Vagina (tissue), 2 donors: ENCODE measurements around the gene METTL25B. TPM values are rescaled to one million over a fixed set of nuclear protein-coding genes. Genes with fewer than 3 reads are reported as not detected.

Source experiments
- DNase-seq, 2 donors: peaks; one replicate each; pipeline ENCODE4 v3.0.0-alpha.2; 2017; ENCODE audit errors: extremely low spot score in 2 of 2
- H3K27ac ChIP-seq: fragments of 200-600 bp; sonication (generic); one replicate; pipeline ENCODE4 v1.5.1; 2019
- H3K27me3 ChIP-seq: fragments of 200-600 bp; sonication (generic); one replicate; pipeline ENCODE4 v1.5.1; 2019
- H3K36me3 ChIP-seq, 2 donors: fragments of 200-600 bp; sonication (generic); one replicate each; pipeline ENCODE4 v1.5.1; 2017 to 2019
- H3K4me1 ChIP-seq: fragments of 200-600 bp; sonication (generic); one replicate; pipeline ENCODE4 v1.5.1; 2019
- H3K4me3 ChIP-seq, 2 donors: fragments of 200-600 bp; sonication (generic); 1 replicate in 1 of 2; 2 replicates in 1 of 2; pipeline ENCODE4 v1.5.1; 2016 to 2019
- H3K9me3 ChIP-seq: fragments of 200-600 bp; sonication (generic); one replicate; pipeline ENCODE4 v1.5.1; 2019
- POLR2A ChIP-seq, 2 donors: fragments of 450-650 bp; IDR thresholded peaks; one replicate each; pipeline ENCODE4 v1.6.1; 2017; ENCODE audit warnings: antibody characterized with exemption in 2 of 2, mild to moderate bottlenecking in 2 of 2, moderate library complexity in 2 of 2
- POLR2AphosphoS5 ChIP-seq, 2 donors: sonication (generic); formaldehyde crosslinking; IDR thresholded peaks; one replicate each; pipeline ENCODE4 v1.9.0; 2017; ENCODE audit warnings: antibody characterized with exemption in 2 of 2, mild to moderate bottlenecking in 2 of 2, low read depth in 1 of 2; ENCODE audit not compliant: insufficient read depth in 1 of 2
- intact Hi-C: fragments of 100-400 bp; cut with DNase I; formaldehyde crosslinking; loops from one replicate; pipeline ENCODE4 v1.15.1; 2023
- total RNA-seq: library from RNA; depleted of rRNA; stranded (reverse); fragments of >200 nt; gene quantifications from one replicate; pipeline ENCODE4 v1.2.3, GENCODE V29; 2016
- TF ChIP-seq, protein P1 (sequence below), 3 experiments: fragments of 450-650 bp in 2 of 3; fragments of 200-600 bp in 1 of 3; sonication (generic) in 1 of 3; IDR thresholded peaks; one replicate each; pipeline ENCODE4 v1.5.1; 2017 to 2019; ENCODE audit warnings: antibody characterized with exemption in 3 of 3, mild to moderate bottlenecking in 2 of 3, moderate library complexity in 2 of 3

The METTL25B gene
- total RNA-seq, 1 donor from 2014 or later: 17.7 TPM

DNA sequence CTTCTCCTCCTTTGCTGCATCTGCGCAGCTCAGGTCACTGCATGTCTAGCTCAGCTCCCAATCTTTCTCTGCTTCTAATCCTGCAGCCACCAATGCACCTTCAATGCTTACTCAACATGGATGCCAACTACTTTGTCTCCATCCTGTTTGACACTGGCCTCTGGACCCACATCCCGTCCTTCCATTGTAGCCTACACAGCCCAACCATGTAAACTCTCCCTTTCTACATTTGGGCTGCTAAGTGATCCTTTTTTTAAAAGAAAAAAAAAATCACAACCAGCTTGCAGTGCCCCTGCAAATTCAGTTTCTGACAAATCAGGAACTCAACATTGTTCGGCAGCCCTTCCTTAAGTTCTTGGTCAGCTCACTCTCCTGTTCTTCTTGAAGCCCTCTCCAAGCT is 13.4 kb upstream of the METTL25B start:
- no peak for TF ChIP-seq POLR2A (IDR thresholded peaks at IDR 0.05)
- TF ChIP-seq POLR2AphosphoS5 (IDR thresholded peaks at IDR 0.05; ENCODE audit: insufficient read depth in 1 of 2, low read depth in 1 of 2): no peak
- TF ChIP-seq, protein P1, sequence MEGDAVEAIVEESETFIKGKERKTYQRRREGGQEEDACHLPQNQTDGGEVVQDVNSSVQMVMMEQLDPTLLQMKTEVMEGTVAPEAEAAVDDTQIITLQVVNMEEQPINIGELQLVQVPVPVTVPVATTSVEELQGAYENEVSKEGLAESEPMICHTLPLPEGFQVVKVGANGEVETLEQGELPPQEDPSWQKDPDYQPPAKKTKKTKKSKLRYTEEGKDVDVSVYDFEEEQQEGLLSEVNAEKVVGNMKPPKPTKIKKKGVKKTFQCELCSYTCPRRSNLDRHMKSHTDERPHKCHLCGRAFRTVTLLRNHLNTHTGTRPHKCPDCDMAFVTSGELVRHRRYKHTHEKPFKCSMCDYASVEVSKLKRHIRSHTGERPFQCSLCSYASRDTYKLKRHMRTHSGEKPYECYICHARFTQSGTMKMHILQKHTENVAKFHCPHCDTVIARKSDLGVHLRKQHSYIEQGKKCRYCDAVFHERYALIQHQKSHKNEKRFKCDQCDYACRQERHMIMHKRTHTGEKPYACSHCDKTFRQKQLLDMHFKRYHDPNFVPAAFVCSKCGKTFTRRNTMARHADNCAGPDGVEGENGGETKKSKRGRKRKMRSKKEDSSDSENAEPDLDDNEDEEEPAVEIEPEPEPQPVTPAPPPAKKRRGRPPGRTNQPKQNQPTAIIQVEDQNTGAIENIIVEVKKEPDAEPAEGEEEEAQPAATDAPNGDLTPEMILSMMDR (IDR thresholded peaks at IDR 0.05): no peak
- intact Hi-C loops: no loop called here
- Histone ChIP-seq H3K4me1 (peaks cover 35% of the 10 kb centered on the region), H3K27me3 (no peaks in the 10 kb centered on the region), H3K36me3 (no peaks in the 10 kb centered on the region), H3K4me3 (no peak overlapping the region), H3K27ac (no peak overlapping the region), H3K9me3 (no peaks in the 10 kb centered on the region)
- DNase-seq: no peak

- peaks cover 10% of the 10 kb centered on the region for H3K4me1 ChIP-seq
- peaks cover 0 to 10% of the 10 kb centered on the region in 2 donors for H3K36me3 ChIP-seq
- no peaks in the 10 kb centered on the region for H3K27me3 ChIP-seq
- TF ChIP-seq, protein P1 (IDR thresholded peaks at IDR 0.05): no peak
- TF ChIP-seq POLR2AphosphoS5 (IDR thresholded peaks at IDR 0.05; ENCODE audit: insufficient read depth in 1 of 2, low read depth in 1 of 2) (no peak), POLR2A (IDR thresholded peaks at IDR 0.05) (no peak)
- H3K9me3 ChIP-seq: no peaks in the 10 kb centered on the region
- DNase-seq: no peak
- intact Hi-C loops: no loop called here
- H3K27ac ChIP-seq: no peak overlapping the region
- H3K4me3 ChIP-seq: no peak overlapping the region
These were observed 10.9 kb upstream of the METTL25B start for GRCh38 chr1:156717351-156717750.

- Histone ChIP-seq H3K27ac (no peak overlapping the region), H3K4me3 (no peak overlapping the region), H3K36me3 (peaks cover 0 to 32% of the 10 kb centered on the region in 2 donors), H3K4me1 (peaks cover 19% of the 10 kb centered on the region), H3K9me3 (no peaks in the 10 kb centered on the region), H3K27me3 (no peaks in the 10 kb centered on the region)
- intact Hi-C loops: no loop called here
- no peak for DNase-seq
- TF ChIP-seq POLR2A (IDR thresholded peaks at IDR 0.05): no peak
These were observed 7.1 kb upstream of the METTL25B start for GRCh38 chr1:156721131-156721530.

DNA sequence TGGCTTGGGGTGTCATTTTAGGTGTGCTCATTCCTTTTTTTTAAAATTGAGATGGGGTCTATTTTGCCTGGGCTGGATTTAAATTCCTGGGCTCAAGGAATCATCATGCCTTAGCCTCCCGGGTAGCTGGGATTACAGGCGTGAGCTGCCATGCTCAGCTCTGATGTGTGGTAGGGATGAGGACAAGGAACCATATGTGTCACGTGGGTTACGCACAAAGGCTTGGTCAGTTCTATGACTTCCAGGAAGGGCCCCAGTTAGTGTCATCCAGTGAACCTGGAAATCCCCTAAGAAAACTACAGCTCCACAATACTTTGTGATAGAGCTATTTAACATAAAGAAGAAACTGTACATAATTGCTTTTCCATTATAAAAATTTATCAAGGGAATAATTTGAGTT is 6.7 kb upstream of the METTL25B start:
- Histone ChIP-seq H3K27me3 (no peaks in the 10 kb centered on the region), H3K9me3 (no peaks in the 10 kb centered on the region), H3K4me3 (no peak overlapping the region), H3K4me1 (peaks cover 23% of the 10 kb centered on the region), H3K27ac (no peak overlapping the region), H3K36me3 (peaks cover 0 to 32% of the 10 kb centered on the region in 2 donors)
- TF ChIP-seq POLR2AphosphoS5 (IDR thresholded peaks at IDR 0.05; ENCODE audit: insufficient read depth in 1 of 2, low read depth in 1 of 2): no peak
- no peak for TF ChIP-seq POLR2A (IDR thresholded peaks at IDR 0.05)
- TF ChIP-seq, protein P1 (IDR thresholded peaks at IDR 0.05): no peak
- intact Hi-C loops: no loop called here
- no peak for DNase-seq

GRCh38 chr1:156725683-156726280 is 2.5 kb upstream of the METTL25B start:
- Histone ChIP-seq H3K4me3 (peak overlapping the region; percentile 11 to 37), H3K4me1 (peaks cover 57% of the 10 kb centered on the region), H3K27ac (peak overlapping the region; percentile 99), H3K27me3 (no peaks in the 10 kb centered on the region), H3K36me3 (peaks cover 0 to 30% of the 10 kb centered on the region in 2 donors), H3K9me3 (no peaks in the 10 kb centered on the region)
- no peak for DNase-seq
- intact Hi-C loops: loop anchor here (1.0 to 2.0 kb wide), 2 partner anchors 21 to 36 kb away; partner anchors contain the start of gene CRABP2
- peak in 1 of 2 donors; percentile 84 for TF ChIP-seq POLR2AphosphoS5 (IDR thresholded peaks at IDR 0.05; ENCODE audit: insufficient read depth in 1 of 2, low read depth in 1 of 2)
- TF ChIP-seq POLR2A (IDR thresholded peaks at IDR 0.05): no peak
- TF ChIP-seq, protein P1 (IDR thresholded peaks at IDR 0.05): peak; percentile 72 to 96 (median 93)
